Heart left ventricle (tissue), 16 donors: ENCODE results near the gene ANKRD34B. TPM values are rescaled to one million over a fixed set of nuclear protein-coding genes. Genes with fewer than 3 reads are reported as not detected.
"Not testable (repeated sequence)": the region's sequence is repeated elsewhere in the genome, so short reads cannot be mapped to it uniquely, and the experiment has no call there.

Experiments
- ATAC-seq, 4 donors: fragments of 200-7000 bp; cut with Tn5 transposase; one replicate each; pipeline ENCODE4 v1.9.1; 2020 to 2022; ENCODE audit warnings: moderate library complexity in 4 of 4, mild to moderate bottlenecking in 3 of 4, moderate number of reproducible peaks in 1 of 4
- DNase-seq, 5 donors: peaks; one replicate each; pipeline ENCODE4 v3.0.0-alpha.2; 2020
- H3K27ac ChIP-seq, 12 donors: fragments of 200-600 bp; sonication (generic) in 4 of 12; one replicate each; pipeline versions ENCODE4 v1.5.0 to v1.8.0; 2016 to 2022; ENCODE audit warnings: mild to moderate bottlenecking in 2 of 12
- H3K27me3 ChIP-seq, 9 donors: fragments of 200-600 bp; sonication (generic) in 2 of 9; one replicate each; pipeline versions ENCODE4 v1.5.1 to v1.8.0; 2016 to 2022; ENCODE audit warnings: mild to moderate bottlenecking in 3 of 9
- H3K36me3 ChIP-seq, 9 donors: fragments of 200-600 bp; sonication (generic) in 2 of 9; one replicate each; pipeline versions ENCODE4 v1.5.0 to v1.8.0; 2018 to 2022; ENCODE audit warnings: mild to moderate bottlenecking in 2 of 9
- H3K4me1 ChIP-seq, 12 donors: fragments of 200-600 bp; sonication (generic) in 4 of 12; one replicate each; pipeline versions ENCODE4 v1.5.0 to v1.8.0; 2016 to 2022; ENCODE audit warnings: mild to moderate bottlenecking in 3 of 12
- H3K4me3 ChIP-seq, 12 donors: fragments of 200-600 bp; sonication (generic) in 4 of 12; one replicate each; pipeline versions ENCODE4 v1.5.0 to v1.8.0; 2017 to 2022; ENCODE audit warnings: mild to moderate bottlenecking in 9 of 12, moderate library complexity in 4 of 12
- H3K9me3 ChIP-seq, 12 donors: fragments of 200-600 bp; sonication (generic) in 4 of 12; one replicate each; pipeline versions ENCODE4 v1.5.0 to v1.8.0; 2016 to 2022; ENCODE audit warnings: mild to moderate bottlenecking in 1 of 12
- CTCF ChIP-seq, 12 donors: fragments of 200-600 bp; sonication (generic) in 4 of 12; IDR thresholded peaks; one replicate each; pipeline versions ENCODE4 v1.5.0 to v1.8.0; 2018 to 2022; ENCODE audit warnings: antibody characterized with exemption in 12 of 12, mild to moderate bottlenecking in 5 of 12
- POLR2A ChIP-seq, 2 donors: fragments of 450-650 bp; IDR thresholded peaks; one replicate each; pipeline ENCODE4 v1.6.1; 2017; ENCODE audit warnings: antibody characterized with exemption in 2 of 2, mild to moderate bottlenecking in 2 of 2, moderate library complexity in 2 of 2
- WGBS, 4 donors: extraction: QIAGEN DNeasy Blood & Tissue Kit in 2 of 4; methylation state at CpG; one replicate each; pipeline versions ENCODE4 v1.1.5 to v1.1.7; 2013 to 2018; 5-methylcytosine and 5-hydroxymethylcytosine counted together
- intact Hi-C, 10 donors: fragments of 100-400 bp; cut with DNase I; formaldehyde crosslinking; loops; one replicate each; pipeline versions ENCODE4 v1.11.1 to v1.14.2; 2022
- polyA plus RNA-seq, 2 donors: library from polyadenylated mRNA; stranded (reverse); fragments of 200-250 nt; gene quantifications; one replicate each; pipeline ENCODE4 v1.2.3, GENCODE V29; 2013
- total RNA-seq, 9 donors: library from RNA; depleted of rRNA in 2 of 9; stranded (reverse); fragments of >200 nt in 2 of 9; fragmentation: NEBNext Ultra II Directional in 3 of 9; extraction: Animal tissue kit (Norgen Biotek cat#: 25700) in 3 of 9; gene quantifications; one replicate each; pipeline versions ENCODE4 v1.1.0 to v1.2.4, GENCODE V29; 2016 to 2023
- donor health status: ischemic (EF 13 %, LVEDD 7.1; RV severe dilation, severe dysfunction).
- donor health status: healthy with polysubstance abuse.
- donor health status: DM: no; HTN: yes; CAD: no.
- donor health status: DM: no; HTN: no; CAD: no.
- donor health status: ischemic (EF 25% LVEDD 6.9; RV normal size, moderate dysfunction).
- donor health status: ischemic (EF 25% LVEDD 5.7; RV mildly dilated, moderate dysfunction).
- donor health status: healthy.
- donor health status: DM: yes; HTN: yes; CAD: no.
- donor health status: ischemic (EF 35%, LVEDD 5.7; RV mildly dilated, moderate dysfunction).
- donor health status: nonischemic (EF 11% LVEDD 7.7; RV severe dilation, severe dysfunction).
- donor health status: DM: yes; HTN: yes; CAD: no.
- donor health status: PGD.
- donor health status: ischemic (EF 29% LVEDD 5.4; RV normal size, mild dysfunction).
- donor health status: nonischemic (EF 23%, LVEDD 6.1; RV moderate dilation, normal function).

ANKRD34B gene
- total and polyA plus RNA-seq, 11 donors = 0.09 TPM; not detected in 10

DNA sequence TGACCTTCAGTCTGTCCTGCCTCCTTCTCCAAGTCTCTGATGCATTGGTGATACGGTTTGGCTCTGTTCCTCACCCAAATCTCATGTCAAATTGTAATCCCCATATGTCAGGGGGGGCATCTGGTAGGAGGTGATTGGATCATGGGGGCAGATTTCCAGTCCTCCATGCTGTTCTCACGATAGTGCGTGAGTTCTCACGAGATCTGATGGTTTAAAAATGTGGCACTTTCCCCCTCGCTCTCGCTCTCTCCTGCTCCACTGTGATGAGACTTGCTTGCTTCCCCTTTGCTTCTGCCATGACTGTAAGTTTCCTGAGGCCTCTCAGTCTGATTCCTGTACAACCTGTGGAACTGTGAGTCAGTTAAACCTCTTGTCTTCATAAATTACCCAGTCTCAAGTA, 14.7 kb upstream of the ANKRD34B start:
- Histone ChIP-seq H3K27ac (no peak overlapping the region), H3K4me1 (no peaks in the 10 kb centered on the region), H3K36me3 (no peaks in the 10 kb centered on the region), H3K9me3 (no peaks in the 10 kb centered on the region), H3K4me3 (no peak overlapping the region), H3K27me3 (no peaks in the 10 kb centered on the region)
- 86 to 94% (median 88%) methylated on average over 6 of the region's 6 CpGs for WGBS, 4 donors
- intact Hi-C loops = no loop called here
- ATAC-seq (no peak), DNase-seq (no peak)
- TF ChIP-seq CTCF (IDR thresholded peaks at IDR 0.05) = no peak

DNA sequence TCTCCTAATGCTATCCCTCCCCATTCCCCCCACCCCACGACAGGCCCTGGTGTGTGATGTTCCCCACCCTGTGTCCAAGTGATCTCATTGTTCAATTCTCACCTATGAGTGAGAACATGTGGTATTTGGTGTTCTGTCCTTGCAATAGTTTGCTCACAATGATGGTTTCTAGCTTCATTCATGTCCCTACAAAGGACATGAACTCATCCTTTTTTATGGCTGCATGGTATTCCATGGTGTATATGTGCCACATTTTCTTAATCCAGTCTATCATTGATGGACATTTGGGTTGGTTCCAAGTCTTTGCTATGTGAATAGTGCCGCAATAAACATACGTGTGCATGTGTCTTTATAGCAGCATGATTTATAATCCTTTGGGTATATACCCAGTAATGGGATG, 10.2 kb upstream of the ANKRD34B start:
- H3K27ac ChIP-seq, H3K36me3 ChIP-seq, intact Hi-C loops, H3K27me3 ChIP-seq, H3K4me3 ChIP-seq, H3K9me3 ChIP-seq, H3K4me1 ChIP-seq, ATAC-seq, DNase-seq: not testable (repeated sequence)
- WGBS, 4 donors = 90 to 95% (median 91%) methylated on average over 3 of the region's 3 CpGs

DNA sequence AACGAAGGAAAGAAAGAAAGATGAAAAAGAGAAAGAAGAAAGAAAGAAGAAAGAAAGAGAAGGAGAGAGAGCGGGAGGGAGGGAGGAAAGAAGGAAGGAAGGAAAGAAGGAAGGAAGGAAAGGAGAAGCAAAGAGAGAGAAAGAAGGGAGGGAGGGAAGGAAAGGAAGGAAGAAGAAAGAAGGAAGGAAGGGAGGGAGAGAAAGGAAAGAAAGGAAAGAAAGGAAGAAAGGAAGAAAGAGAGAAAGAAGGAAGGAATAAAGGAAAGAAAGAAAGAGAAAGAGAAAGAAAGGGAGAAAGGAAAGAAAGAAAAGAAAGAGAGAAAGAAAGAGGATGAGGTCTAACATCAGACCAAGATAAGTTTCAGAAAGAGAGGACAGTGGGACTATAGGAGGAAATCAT, 9.0 kb upstream of the ANKRD34B start:
- no peak overlapping the region for H3K27ac ChIP-seq
- TF ChIP-seq POLR2A (IDR thresholded peaks at IDR 0.05) (no peak), CTCF (IDR thresholded peaks at IDR 0.05) (no peak)
- H3K36me3 ChIP-seq = no peaks in the 10 kb centered on the region
- 92 to 96% (median 95%) methylated on average over 2 of the region's 2 CpGs for WGBS, 4 donors
- no peaks in the 10 kb centered on the region for H3K9me3 ChIP-seq
- peaks cover 0 to 12% (median 3%) of the 10 kb centered on the region in 9 donors for H3K27me3 ChIP-seq
- ATAC-seq (no peak), DNase-seq (no peak)
- H3K4me1 ChIP-seq = no peaks in the 10 kb centered on the region
- intact Hi-C loops = no loop called here
- H3K4me3 ChIP-seq = no peak overlapping the region

- Histone ChIP-seq H3K4me1 (no peaks in the 10 kb centered on the region), H3K9me3 (no peaks in the 10 kb centered on the region), H3K27me3 (peaks cover 0 to 23% (median 11%) of the 10 kb centered on the region in 9 donors), H3K36me3 (no peaks in the 10 kb centered on the region), H3K27ac (no peak overlapping the region), H3K4me3 (no peak overlapping the region)
- no peak for ATAC-seq
- intact Hi-C loops = no loop called here
- 15 to 20% (median 17%) methylated on average over 5 of the region's 5 CpGs for WGBS, 4 donors
- no peak for DNase-seq
- no peak for TF ChIP-seq POLR2A (IDR thresholded peaks at IDR 0.05)
- TF ChIP-seq CTCF (IDR thresholded peaks at IDR 0.05) = no peak
These were observed 7.6 kb upstream of the ANKRD34B start for GRCh38 chr5:80577707-80578106.

GRCh38 chr5:80576383-80576782, 6.3 kb upstream of the ANKRD34B start:
- ATAC-seq (no peak), DNase-seq (no peak)
- TF ChIP-seq CTCF (IDR thresholded peaks at IDR 0.05) (no peak), POLR2A (IDR thresholded peaks at IDR 0.05) (no peak)
- Histone ChIP-seq H3K9me3 (no peaks in the 10 kb centered on the region), H3K4me1 (no peaks in the 10 kb centered on the region), H3K27me3 (peaks cover 0 to 36% (median 21%) of the 10 kb centered on the region in 9 donors), H3K27ac (no peak overlapping the region), H3K36me3 (no peaks in the 10 kb centered on the region), H3K4me3 (no peak overlapping the region)
- WGBS, 4 donors = 82 to 89% (median 88%) methylated on average over 5 of the region's 5 CpGs
- intact Hi-C loops = no loop called here
